ENCODE data around the gene NRIP1.

GRCh38 chr21:15036189-15036588, 28.6 kb downstream of the NRIP1 start:
- TF ChIP-seq RAD51 (IDR thresholded peaks at IDR 0.05; ENCODE audit: borderline replicate concordance), result no peak
- TF ChIP-seq CTCF (CRISPR knock-in tag; IDR thresholded peaks at IDR 0.05), result no peak
- TF ChIP-seq ZNF407 (CRISPR knock-in tag; IDR thresholded peaks at IDR 0.05; ENCODE audit: not compliant biosample characterization), result no peak
- no peak for TF ChIP-seq POLR2AphosphoS5 (IDR thresholded peaks at IDR 0.05; ENCODE audit: low read depth, low read length)
- no peak for TF ChIP-seq KDM1A (CRISPR knock-in tag; IDR thresholded peaks at IDR 0.05)
- TF ChIP-seq GATAD2A (CRISPR knock-in tag; IDR thresholded peaks at IDR 0.05), result no peak
- no peak for TF ChIP-seq ZNF510 (CRISPR knock-in tag; IDR thresholded peaks at IDR 0.05; ENCODE audit: low read depth)
- TF ChIP-seq HMGXB4 (CRISPR knock-in tag; IDR thresholded peaks at IDR 0.05; ENCODE audit: borderline replicate concordance in 1 of 2, low read depth in 1 of 2), result no peak
- no peak for TF ChIP-seq BCLAF1 (IDR thresholded peaks at IDR 0.05)
- TF ChIP-seq NAIF1 (CRISPR knock-in tag; IDR thresholded peaks at IDR 0.05; ENCODE audit: borderline replicate concordance), result no peak
- TF ChIP-seq SMC3 (IDR thresholded peaks at IDR 0.05; ENCODE audit: low read length), result no peak
- no peak for TF ChIP-seq ZNF253 (CRISPR knock-in tag; IDR thresholded peaks at IDR 0.05; ENCODE audit: borderline replicate concordance)
- no peak for TF ChIP-seq HDAC2 (CRISPR knock-in tag; IDR thresholded peaks at IDR 0.05)
- no peak for TF ChIP-seq CENPT (CRISPR knock-in tag; IDR thresholded peaks at IDR 0.05; ENCODE audit: low read depth)

All from HepG2 (cell line).